Measurements from ENCODE around the gene RIIAD1.

GRCh38 chr1:151720125-151720524 lies 1.2 kb upstream of the RIIAD1 start:
- TF ChIP-seq, protein P1, sequence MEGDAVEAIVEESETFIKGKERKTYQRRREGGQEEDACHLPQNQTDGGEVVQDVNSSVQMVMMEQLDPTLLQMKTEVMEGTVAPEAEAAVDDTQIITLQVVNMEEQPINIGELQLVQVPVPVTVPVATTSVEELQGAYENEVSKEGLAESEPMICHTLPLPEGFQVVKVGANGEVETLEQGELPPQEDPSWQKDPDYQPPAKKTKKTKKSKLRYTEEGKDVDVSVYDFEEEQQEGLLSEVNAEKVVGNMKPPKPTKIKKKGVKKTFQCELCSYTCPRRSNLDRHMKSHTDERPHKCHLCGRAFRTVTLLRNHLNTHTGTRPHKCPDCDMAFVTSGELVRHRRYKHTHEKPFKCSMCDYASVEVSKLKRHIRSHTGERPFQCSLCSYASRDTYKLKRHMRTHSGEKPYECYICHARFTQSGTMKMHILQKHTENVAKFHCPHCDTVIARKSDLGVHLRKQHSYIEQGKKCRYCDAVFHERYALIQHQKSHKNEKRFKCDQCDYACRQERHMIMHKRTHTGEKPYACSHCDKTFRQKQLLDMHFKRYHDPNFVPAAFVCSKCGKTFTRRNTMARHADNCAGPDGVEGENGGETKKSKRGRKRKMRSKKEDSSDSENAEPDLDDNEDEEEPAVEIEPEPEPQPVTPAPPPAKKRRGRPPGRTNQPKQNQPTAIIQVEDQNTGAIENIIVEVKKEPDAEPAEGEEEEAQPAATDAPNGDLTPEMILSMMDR (IDR thresholded peaks at IDR 0.05; ENCODE audit: low read length) = no peak
- no peak for TF ChIP-seq EZH2 (IDR thresholded peaks at IDR 0.05; ENCODE audit: borderline replicate concordance, low read length)
